WTC11 (cell line): Measurements from ENCODE around the gene FRAT2. TPM values are rescaled to one million over a fixed set of nuclear protein-coding genes. Genes with fewer than 3 reads are reported as not detected.

Source experiments
- ATF6 ChIP-seq: sonication (generic); formaldehyde crosslinking; IDR thresholded peaks from 2 replicates; pipeline ENCODE4 v1.8.1; 2023; ENCODE audit warnings: mild to moderate bottlenecking, missing genetic modification reagents
- ESRRA ChIP-seq: sonication (generic); formaldehyde crosslinking; IDR thresholded peaks from 2 replicates; pipeline ENCODE4 v1.8.1; 2022; ENCODE audit warnings: mild to moderate bottlenecking, missing genetic modification reagents, borderline replicate concordance
- NR1H2 ChIP-seq: sonication (generic); formaldehyde crosslinking; IDR thresholded peaks from 2 replicates; pipeline ENCODE4 v1.9.0; 2021; ENCODE audit warnings: mild to moderate bottlenecking, moderate library complexity, missing genetic modification reagents
- NR2C2 ChIP-seq: sonication (generic); formaldehyde crosslinking; IDR thresholded peaks from 2 replicates; pipeline ENCODE4 v1.8.0; 2022; ENCODE audit warnings: mild to moderate bottlenecking, missing genetic modification reagents
- NR3C1 ChIP-seq: sonication (generic); formaldehyde crosslinking; conservative IDR thresholded peaks from 2 replicates; pipeline ENCODE4 v1.8.1; 2023; ENCODE audit warnings: low read depth, mild to moderate bottlenecking, missing genetic modification reagents
- PREB ChIP-seq: sonication (generic); formaldehyde crosslinking; IDR thresholded peaks from 2 replicates; pipeline ENCODE4 v1.8.1; 2022; ENCODE audit warnings: mild to moderate bottlenecking, missing genetic modification reagents, moderate library complexity, borderline replicate concordance
- SMAD4 ChIP-seq: sonication (generic); formaldehyde crosslinking; IDR thresholded peaks from 2 replicates; pipeline ENCODE4 v1.8.0; 2022; ENCODE audit warnings: mild to moderate bottlenecking, missing genetic modification reagents
- ZNF121 ChIP-seq: sonication (generic); formaldehyde crosslinking; IDR thresholded peaks from 2 replicates; pipeline ENCODE4 v1.8.0; 2023; ENCODE audit warnings: missing genetic modification reagents
- ZNF138 ChIP-seq: sonication (generic); formaldehyde crosslinking; conservative IDR thresholded peaks from 2 replicates; pipeline ENCODE4 v1.8.1; 2022; ENCODE audit warnings: mild to moderate bottlenecking, moderate library complexity, missing genetic modification reagents
- ZNF423 ChIP-seq: fragments of 250-450 bp; sonication (Bioruptor Pico); IDR thresholded peaks from 2 replicates; pipeline ENCODE4 v2.1.2; 2022; ENCODE audit warnings: mild to moderate bottlenecking, moderate library complexity
- total RNA-seq: library from RNA; stranded (reverse); gene quantifications from 3 replicates; pipeline ENCODE4 v1.2.3, GENCODE V29; 2021
- TF ChIP-seq, protein P1 (sequence below): sonication (generic); formaldehyde crosslinking; IDR thresholded peaks from 2 replicates; pipeline ENCODE4 v1.8.0; 2022; ENCODE audit warnings: mild to moderate bottlenecking, missing genetic modification reagents
- TF ChIP-seq, protein P2 (sequence below): sonication (generic); formaldehyde crosslinking; IDR thresholded peaks from 2 replicates; pipeline ENCODE4 v1.8.1; 2022; ENCODE audit warnings: missing genetic modification reagents, borderline replicate concordance
- TF ChIP-seq, protein P3 (sequence below): sonication (generic); formaldehyde crosslinking; IDR thresholded peaks from 2 replicates; pipeline ENCODE4 v1.8.1; 2022; ENCODE audit warnings: mild to moderate bottlenecking, moderate library complexity, missing genetic modification reagents
- TF ChIP-seq, protein P4 (sequence below): sonication (generic); formaldehyde crosslinking; IDR thresholded peaks from 2 replicates; pipeline ENCODE4 v1.8.1; 2023; ENCODE audit warnings: mild to moderate bottlenecking, missing genetic modification reagents, moderate library complexity
- TF ChIP-seq, protein P5 (sequence below): sonication (generic); formaldehyde crosslinking; IDR thresholded peaks from 2 replicates; pipeline ENCODE4 v1.8.1; 2022; ENCODE audit warnings: low read depth, mild to moderate bottlenecking, moderate library complexity, missing genetic modification reagents, borderline replicate concordance
- TF ChIP-seq, protein P6 (sequence below): sonication (generic); formaldehyde crosslinking; IDR thresholded peaks from 2 replicates; pipeline ENCODE4 v1.8.1; 2023; ENCODE audit warnings: mild to moderate bottlenecking, moderate library complexity, missing genetic modification reagents

Gene FRAT2
- total RNA-seq, 1 experiment from 2014 or later, result 48.2 TPM

DNA sequence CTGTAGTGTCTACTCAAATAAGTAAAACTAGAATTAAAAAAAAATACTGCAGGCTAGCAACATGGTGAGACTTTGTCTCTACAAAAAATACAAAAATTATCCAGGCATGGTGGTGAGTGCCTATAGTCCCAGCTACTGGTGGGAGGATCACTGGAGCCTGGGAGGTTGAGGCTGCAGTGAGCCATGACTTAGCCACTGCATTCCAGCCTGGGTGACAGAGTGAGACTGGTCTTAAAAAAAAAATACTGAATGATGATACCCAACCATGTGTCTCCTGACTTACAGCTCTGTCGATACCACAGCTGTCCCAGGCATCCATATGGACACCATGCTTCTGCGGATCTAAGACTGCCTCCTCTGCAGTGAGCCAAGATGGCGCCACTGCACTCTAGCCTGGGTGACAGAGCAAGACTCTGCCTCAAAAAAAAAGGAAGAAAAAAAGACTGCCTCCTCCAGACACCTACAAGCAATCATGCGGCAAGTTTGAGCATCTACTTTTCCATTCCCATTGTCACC is 23.4 kb downstream of the FRAT2 start (continued):
- TF ChIP-seq, protein P1, sequence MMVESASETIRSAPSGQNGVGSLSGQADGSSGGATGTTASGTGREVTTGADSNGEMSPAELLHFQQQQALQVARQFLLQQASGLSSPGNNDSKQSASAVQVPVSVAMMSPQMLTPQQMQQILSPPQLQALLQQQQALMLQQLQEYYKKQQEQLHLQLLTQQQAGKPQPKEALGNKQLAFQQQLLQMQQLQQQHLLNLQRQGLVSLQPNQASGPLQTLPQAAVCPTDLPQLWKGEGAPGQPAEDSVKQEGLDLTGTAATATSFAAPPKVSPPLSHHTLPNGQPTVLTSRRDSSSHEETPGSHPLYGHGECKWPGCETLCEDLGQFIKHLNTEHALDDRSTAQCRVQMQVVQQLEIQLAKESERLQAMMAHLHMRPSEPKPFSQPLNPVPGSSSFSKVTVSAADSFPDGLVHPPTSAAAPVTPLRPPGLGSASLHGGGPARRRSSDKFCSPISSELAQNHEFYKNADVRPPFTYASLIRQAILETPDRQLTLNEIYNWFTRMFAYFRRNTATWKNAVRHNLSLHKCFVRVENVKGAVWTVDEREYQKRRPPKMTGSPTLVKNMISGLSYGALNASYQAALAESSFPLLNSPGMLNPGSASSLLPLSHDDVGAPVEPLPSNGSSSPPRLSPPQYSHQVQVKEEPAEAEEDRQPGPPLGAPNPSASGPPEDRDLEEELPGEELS (CRISPR knock-in tag), result no peak
- TF ChIP-seq ATF6 (CRISPR knock-in tag) (no peak), PREB (CRISPR knock-in tag) (no peak), NR2C2 (CRISPR knock-in tag) (no peak), ESRRA (CRISPR knock-in tag) (no peak), ZNF423 (CRISPR knock-in tag) (no peak), SMAD4 (no peak), ZNF138 (no peak), NR3C1 (CRISPR knock-in tag) (no peak), NR1H2 (no peak), ZNF121 (CRISPR knock-in tag) (no peak)
- TF ChIP-seq, protein P2, sequence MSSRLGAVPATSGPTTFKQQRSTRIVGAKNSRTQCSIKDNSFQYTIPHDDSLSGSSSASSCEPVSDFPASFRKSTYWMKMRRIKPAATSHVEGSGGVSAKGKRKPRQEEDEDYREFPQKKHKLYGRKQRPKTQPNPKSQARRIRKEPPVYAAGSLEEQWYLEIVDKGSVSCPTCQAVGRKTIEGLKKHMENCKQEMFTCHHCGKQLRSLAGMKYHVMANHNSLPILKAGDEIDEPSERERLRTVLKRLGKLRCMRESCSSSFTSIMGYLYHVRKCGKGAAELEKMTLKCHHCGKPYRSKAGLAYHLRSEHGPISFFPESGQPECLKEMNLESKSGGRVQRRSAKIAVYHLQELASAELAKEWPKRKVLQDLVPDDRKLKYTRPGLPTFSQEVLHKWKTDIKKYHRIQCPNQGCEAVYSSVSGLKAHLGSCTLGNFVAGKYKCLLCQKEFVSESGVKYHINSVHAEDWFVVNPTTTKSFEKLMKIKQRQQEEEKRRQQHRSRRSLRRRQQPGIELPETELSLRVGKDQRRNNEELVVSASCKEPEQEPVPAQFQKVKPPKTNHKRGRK, result no peak
- TF ChIP-seq, protein P3, sequence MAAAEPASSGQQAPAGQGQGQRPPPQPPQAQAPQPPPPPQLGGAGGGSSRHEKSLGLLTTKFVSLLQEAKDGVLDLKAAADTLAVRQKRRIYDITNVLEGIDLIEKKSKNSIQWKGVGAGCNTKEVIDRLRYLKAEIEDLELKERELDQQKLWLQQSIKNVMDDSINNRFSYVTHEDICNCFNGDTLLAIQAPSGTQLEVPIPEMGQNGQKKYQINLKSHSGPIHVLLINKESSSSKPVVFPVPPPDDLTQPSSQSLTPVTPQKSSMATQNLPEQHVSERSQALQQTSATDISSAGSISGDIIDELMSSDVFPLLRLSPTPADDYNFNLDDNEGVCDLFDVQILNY, result no peak
- TF ChIP-seq, protein P4, sequence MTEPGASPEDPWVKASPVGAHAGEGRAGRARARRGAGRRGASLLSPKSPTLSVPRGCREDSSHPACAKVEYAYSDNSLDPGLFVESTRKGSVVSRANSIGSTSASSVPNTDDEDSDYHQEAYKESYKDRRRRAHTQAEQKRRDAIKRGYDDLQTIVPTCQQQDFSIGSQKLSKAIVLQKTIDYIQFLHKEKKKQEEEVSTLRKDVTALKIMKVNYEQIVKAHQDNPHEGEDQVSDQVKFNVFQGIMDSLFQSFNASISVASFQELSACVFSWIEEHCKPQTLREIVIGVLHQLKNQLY (CRISPR knock-in tag), result no peak
- TF ChIP-seq, protein P5, sequence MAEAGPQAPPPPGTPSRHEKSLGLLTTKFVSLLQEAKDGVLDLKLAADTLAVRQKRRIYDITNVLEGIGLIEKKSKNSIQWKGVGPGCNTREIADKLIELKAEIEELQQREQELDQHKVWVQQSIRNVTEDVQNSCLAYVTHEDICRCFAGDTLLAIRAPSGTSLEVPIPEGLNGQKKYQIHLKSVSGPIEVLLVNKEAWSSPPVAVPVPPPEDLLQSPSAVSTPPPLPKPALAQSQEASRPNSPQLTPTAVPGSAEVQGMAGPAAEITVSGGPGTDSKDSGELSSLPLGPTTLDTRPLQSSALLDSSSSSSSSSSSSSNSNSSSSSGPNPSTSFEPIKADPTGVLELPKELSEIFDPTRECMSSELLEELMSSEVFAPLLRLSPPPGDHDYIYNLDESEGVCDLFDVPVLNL (CRISPR knock-in tag), result no peak
- TF ChIP-seq, protein P6, sequence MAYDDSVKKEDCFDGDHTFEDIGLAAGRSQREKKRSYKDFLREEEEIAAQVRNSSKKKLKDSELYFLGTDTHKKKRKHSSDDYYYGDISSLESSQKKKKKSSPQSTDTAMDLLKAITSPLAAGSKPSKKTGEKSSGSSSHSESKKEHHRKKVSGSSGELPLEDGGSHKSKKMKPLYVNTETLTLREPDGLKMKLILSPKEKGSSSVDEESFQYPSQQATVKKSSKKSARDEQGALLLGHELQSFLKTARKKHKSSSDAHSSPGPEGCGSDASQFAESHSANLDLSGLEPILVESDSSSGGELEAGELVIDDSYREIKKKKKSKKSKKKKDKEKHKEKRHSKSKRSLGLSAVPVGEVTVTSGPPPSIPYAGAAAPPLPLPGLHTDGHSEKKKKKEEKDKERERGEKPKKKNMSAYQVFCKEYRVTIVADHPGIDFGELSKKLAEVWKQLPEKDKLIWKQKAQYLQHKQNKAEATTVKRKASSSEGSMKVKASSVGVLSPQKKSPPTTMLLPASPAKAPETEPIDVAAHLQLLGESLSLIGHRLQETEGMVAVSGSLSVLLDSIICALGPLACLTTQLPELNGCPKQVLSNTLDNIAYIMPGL (CRISPR knock-in tag), result no peak
